ENCODE results near the gene PMEL.
A peak's percentile ranks its signal among the peaks of the same experiment; 100 is the strongest.
"Not testable (repeated sequence)": the region's sequence is repeated elsewhere in the genome, so short reads cannot be mapped to it uniquely, and the experiment has no call there.

The PMEL gene

GRCh38 chr12:55996201-55996714 lies 30.4 kb upstream of the PMEL start:
- in situ Hi-C loops (cut with MboI; ENCODE audit: low sequenced_read_pairs): no loop called here
- no peaks in the 10 kb centered on the region for H3K9me3 ChIP-seq
- DNase-seq (ENCODE audit: low spot score in 2 of 2): peak; percentile 59 to 68
- H3K36me3 ChIP-seq (replicated peaks): peaks cover 33% of the 10 kb centered on the region
- H3K4me3 ChIP-seq: peak overlapping the region; percentile 60
- no peaks in the 10 kb centered on the region; the same call in 1 of the 2 replicates for H3K4me1 ChIP-seq
- no peaks in the 10 kb centered on the region for H3K27me3 ChIP-seq (ENCODE audit: low read depth)

GRCh38 chr12:55995366-55995765 lies 29.5 kb upstream of the PMEL start:
- Histone ChIP-seq H3K36me3 (replicated peaks) (peaks cover 42% of the 10 kb centered on the region), H3K27me3 (ENCODE audit: low read depth) (no peaks in the 10 kb centered on the region), H3K4me1 (no peaks in the 10 kb centered on the region; the same call in 1 of the 2 replicates), H3K9me3 (no peaks in the 10 kb centered on the region), H3K4me3 (no peak overlapping the region)
- in situ Hi-C loops (cut with MboI; ENCODE audit: low sequenced_read_pairs): no loop called here
- no peak for DNase-seq (ENCODE audit: low spot score in 2 of 2)

GRCh38 chr12:55993230-55993853 lies 27.5 kb upstream of the PMEL start:
- in situ Hi-C loops (cut with MboI; ENCODE audit: low sequenced_read_pairs): no loop called here

DNA sequence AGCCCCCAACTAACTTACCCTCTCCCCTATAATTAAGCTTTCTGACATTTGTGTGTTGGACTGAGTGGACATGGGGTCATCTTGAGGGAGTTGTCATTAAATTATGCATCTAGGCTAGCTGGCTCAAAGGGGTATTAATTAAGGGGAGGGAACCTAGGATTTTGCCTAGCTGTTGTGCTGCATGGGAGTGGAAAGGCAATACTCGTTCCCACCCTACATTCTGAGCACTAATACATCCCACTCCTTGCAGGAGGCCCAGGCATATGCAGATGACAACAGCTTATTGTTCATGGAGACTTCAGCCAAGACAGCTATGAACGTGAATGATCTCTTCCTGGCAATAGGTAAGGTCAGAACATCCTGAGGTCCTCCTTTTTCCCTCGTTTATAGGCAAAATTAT lies 25.3 kb upstream of the PMEL start:
- DNase-seq (ENCODE audit: low spot score in 2 of 2): no peak
- in situ Hi-C loops (cut with MboI; ENCODE audit: low sequenced_read_pairs): no loop called here
- H3K36me3 ChIP-seq (replicated peaks): peaks cover 64% of the 10 kb centered on the region
- no peak overlapping the region for H3K4me3 ChIP-seq
- H3K9me3 ChIP-seq: no peaks in the 10 kb centered on the region
- no peaks in the 10 kb centered on the region for H3K27me3 ChIP-seq (ENCODE audit: low read depth)
- no peaks in the 10 kb centered on the region for H3K4me1 ChIP-seq

More at GRCh38 chr12:55993230-55993853, 27.5 kb upstream of the PMEL start:
- H3K36me3 ChIP-seq (replicated peaks): peaks cover 55% of the 10 kb centered on the region
- no peak for DNase-seq (ENCODE audit: low spot score in 2 of 2)
- H3K4me1 ChIP-seq: no peaks in the 10 kb centered on the region; the same call in 1 of the 2 replicates
- H3K9me3 ChIP-seq: no peaks in the 10 kb centered on the region
- H3K4me3 ChIP-seq: no peak overlapping the region
- no peaks in the 10 kb centered on the region for H3K27me3 ChIP-seq (ENCODE audit: low read depth)

DNA sequence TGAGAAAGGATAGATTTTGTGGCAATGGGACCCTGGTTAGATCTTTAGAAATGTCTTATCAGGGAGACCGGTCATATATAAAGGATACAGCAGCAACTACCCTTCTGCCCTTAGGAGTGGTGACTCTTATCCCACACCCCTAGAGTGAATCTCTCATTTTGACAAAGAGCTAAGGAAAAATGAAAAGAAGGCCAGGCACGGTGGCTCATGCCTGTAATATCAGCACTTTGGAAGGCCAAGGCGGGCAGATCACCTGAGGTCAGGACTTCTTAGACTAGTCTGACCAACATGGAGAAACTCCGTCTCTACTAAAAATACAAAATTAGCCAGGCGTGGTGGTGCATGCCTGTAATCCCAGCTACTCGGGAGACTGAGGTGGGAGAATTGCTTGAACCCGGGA lies 20.1 kb upstream of the PMEL start:
- H3K36me3 ChIP-seq (replicated peaks): peaks cover 31% of the 10 kb centered on the region
- H3K4me1 ChIP-seq; in situ Hi-C loops (cut with MboI; ENCODE audit: low sequenced_read_pairs); H3K4me3 ChIP-seq; H3K9me3 ChIP-seq; DNase-seq (ENCODE audit: low spot score in 2 of 2); H3K27me3 ChIP-seq (ENCODE audit: low read depth): not testable (repeated sequence)

GRCh38 chr12:55985341-55985740 lies 19.5 kb upstream of the PMEL start:
- no peaks in the 10 kb centered on the region for H3K27me3 ChIP-seq (ENCODE audit: low read depth)
- peaks cover 30% of the 10 kb centered on the region for H3K36me3 ChIP-seq (replicated peaks)
- DNase-seq (ENCODE audit: low spot score in 2 of 2): no peak
- in situ Hi-C loops (cut with MboI; ENCODE audit: low sequenced_read_pairs): no loop called here
- no peaks in the 10 kb centered on the region for H3K4me1 ChIP-seq
- no peaks in the 10 kb centered on the region for H3K9me3 ChIP-seq
- no peak overlapping the region for H3K4me3 ChIP-seq

- H3K4me1 ChIP-seq: no peaks in the 10 kb centered on the region
- no peaks in the 10 kb centered on the region for H3K27me3 ChIP-seq (ENCODE audit: low read depth)
- DNase-seq (ENCODE audit: low spot score in 2 of 2): no peak
- H3K4me3 ChIP-seq: no peak overlapping the region
- no peaks in the 10 kb centered on the region for H3K9me3 ChIP-seq
- H3K36me3 ChIP-seq (replicated peaks): peaks cover 26% of the 10 kb centered on the region
- in situ Hi-C loops (cut with MboI; ENCODE audit: low sequenced_read_pairs): no loop called here
Measured at GRCh38 chr12:55984861-55985260, 19.0 kb upstream of the PMEL start.

GRCh38 chr12:55983232-55983842 lies 17.5 kb upstream of the PMEL start:
- H3K4me3 ChIP-seq: no peak overlapping the region
- DNase-seq (ENCODE audit: low spot score in 2 of 2): no peak
- in situ Hi-C loops (cut with MboI; ENCODE audit: low sequenced_read_pairs): no loop called here
- H3K27me3 ChIP-seq (ENCODE audit: low read depth): no peaks in the 10 kb centered on the region
- H3K9me3 ChIP-seq: no peaks in the 10 kb centered on the region
- peaks cover 17% of the 10 kb centered on the region for H3K36me3 ChIP-seq (replicated peaks)
- no peaks in the 10 kb centered on the region for H3K4me1 ChIP-seq

DNA sequence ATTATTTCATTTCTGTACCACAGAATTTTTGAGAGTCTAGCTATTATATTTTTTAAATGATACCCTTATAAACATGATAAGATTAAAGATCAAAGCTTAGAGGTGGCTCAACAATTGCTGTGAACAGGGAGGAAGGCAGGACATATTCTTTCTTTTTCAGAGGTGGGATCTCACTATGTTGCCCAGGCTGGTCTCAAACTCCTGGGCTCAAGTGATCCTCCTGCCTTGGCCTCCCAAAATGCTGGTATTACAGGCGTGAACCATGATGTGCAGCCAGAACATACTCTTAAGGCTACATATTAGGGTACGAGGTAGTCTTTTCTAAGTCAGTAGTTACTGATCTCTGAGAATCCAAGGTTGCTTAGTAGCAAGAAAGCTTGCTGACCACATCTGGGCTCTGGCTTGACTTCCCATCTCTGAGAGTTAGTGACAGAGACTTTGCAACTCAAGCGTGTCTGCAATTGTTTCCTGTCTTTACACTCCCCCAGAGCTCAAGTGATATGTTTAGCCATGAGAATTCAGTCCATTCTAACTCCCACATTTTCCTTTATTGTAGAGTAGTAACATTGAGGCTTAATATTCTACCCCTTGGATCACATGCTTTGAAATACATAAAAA lies 16.6 kb upstream of the PMEL start:
- Histone ChIP-seq H3K9me3 (no peaks in the 10 kb centered on the region), H3K4me1 (no peaks in the 10 kb centered on the region), H3K36me3 (replicated peaks) (peaks cover 11% of the 10 kb centered on the region), H3K4me3 (no peak overlapping the region), H3K27me3 (ENCODE audit: low read depth) (no peaks in the 10 kb centered on the region)
- in situ Hi-C loops (cut with MboI; ENCODE audit: low sequenced_read_pairs): no loop called here
- DNase-seq (ENCODE audit: low spot score in 2 of 2): no peak

DNA sequence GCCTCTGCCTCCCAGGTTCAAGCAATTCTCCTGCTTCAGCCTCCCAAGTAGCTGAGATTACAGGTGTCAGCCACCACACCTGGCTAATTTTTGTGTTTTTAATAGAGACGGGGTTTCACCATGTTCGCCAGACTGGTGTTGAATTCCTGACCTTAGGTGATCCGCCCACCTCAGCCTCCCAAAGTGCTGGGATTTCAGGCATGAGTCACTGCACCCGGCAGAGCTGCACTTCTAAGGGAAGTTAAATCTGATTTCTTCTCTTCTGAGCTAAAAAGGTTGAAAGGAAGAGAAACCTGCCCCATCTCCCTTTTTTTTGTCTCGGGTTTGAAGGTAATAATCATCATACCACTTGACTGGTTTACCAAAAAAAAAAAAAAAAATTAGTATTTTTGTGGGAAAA lies 16.0 kb upstream of the PMEL start:
- DNase-seq (ENCODE audit: low spot score in 2 of 2); H3K4me1 ChIP-seq; H3K27me3 ChIP-seq (ENCODE audit: low read depth); H3K36me3 ChIP-seq (replicated peaks); in situ Hi-C loops (cut with MboI; ENCODE audit: low sequenced_read_pairs); H3K9me3 ChIP-seq; H3K4me3 ChIP-seq: not testable (repeated sequence)

GRCh38 chr12:55979069-55979468 lies 13.2 kb upstream of the PMEL start:
- H3K9me3 ChIP-seq: no peaks in the 10 kb centered on the region
- peaks cover 5% of the 10 kb centered on the region; the same call in 1 of the 2 replicates for H3K4me1 ChIP-seq
- no peak overlapping the region for H3K4me3 ChIP-seq
- DNase-seq (ENCODE audit: low spot score in 2 of 2): no peak
- in situ Hi-C loops (cut with MboI; ENCODE audit: low sequenced_read_pairs): no loop called here
- H3K36me3 ChIP-seq (replicated peaks): peaks cover 5% of the 10 kb centered on the region
- no peaks in the 10 kb centered on the region for H3K27me3 ChIP-seq (ENCODE audit: low read depth)

DNA sequence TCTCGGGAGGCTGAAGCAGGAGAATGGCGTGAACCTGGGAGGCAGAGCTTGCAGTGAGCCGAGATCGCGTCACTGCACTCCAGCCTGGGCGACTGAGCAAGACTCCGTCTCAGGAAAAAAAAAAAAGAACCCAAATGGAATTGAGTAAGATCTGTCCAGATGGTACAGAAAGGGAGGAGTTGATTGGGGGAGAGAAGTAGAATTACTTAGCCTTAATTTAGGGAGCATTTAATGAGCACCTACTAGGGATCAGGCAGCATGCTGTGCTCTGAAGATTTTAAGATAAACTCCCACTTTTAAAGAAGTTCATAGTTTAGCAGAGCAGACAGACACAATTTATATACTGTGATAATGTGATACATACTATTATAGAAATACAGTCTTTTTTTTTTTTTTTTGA lies 12.6 kb upstream of the PMEL start:
- Histone ChIP-seq H3K4me3 (no peak overlapping the region), H3K4me1 (peaks cover 5% of the 10 kb centered on the region; the same call in 1 of the 2 replicates), H3K27me3 (ENCODE audit: low read depth) (no peaks in the 10 kb centered on the region), H3K9me3 (no peaks in the 10 kb centered on the region), H3K36me3 (replicated peaks) (peaks cover 5% of the 10 kb centered on the region)
- in situ Hi-C loops (cut with MboI; ENCODE audit: low sequenced_read_pairs): no loop called here
- no peak for DNase-seq (ENCODE audit: low spot score in 2 of 2)

DNA sequence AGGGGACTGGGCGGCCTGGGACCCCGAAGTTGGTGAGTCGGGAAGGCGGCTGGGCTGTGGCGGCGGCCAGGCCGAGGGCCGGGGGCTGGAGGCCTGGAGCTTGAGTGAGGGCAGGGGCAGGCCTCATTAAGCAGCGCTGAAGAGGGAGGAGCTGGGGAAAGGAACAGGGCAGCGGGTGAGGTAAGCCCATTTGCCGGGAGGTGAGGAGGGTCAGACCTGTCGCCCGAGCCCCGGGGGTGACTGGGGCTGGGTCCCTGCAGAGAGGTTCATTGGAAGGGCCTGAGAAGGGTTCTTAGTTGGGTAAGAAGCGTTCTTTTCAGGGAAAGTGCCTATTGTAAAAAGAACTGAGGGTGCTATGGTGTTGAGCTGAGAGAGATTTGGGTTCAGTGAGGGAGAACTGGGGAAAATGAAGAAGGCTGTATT lies 8.5 kb upstream of the PMEL start:
- Histone ChIP-seq H3K4me3 (peak overlapping the region; percentile 78), H3K27me3 (ENCODE audit: low read depth) (no peaks in the 10 kb centered on the region), H3K9me3 (no peaks in the 10 kb centered on the region), H3K36me3 (replicated peaks) (peaks cover 23% of the 10 kb centered on the region), H3K4me1 (peaks cover 10% of the 10 kb centered on the region)
- in situ Hi-C loops (cut with MboI; ENCODE audit: low sequenced_read_pairs): no loop called here
- peak; percentile 29 to 66 for DNase-seq (ENCODE audit: low spot score in 2 of 2)
